Neural progenitor cell (in vitro differentiated cells): ENCODE data around the gene TPI1.

Experiments used
- CTCF ChIP-seq: fragments of 200-600 bp; sonication (generic); IDR thresholded peaks from 2 replicates; pipeline ENCODE4 v1.5.1; 2017; ENCODE audit warnings: antibody characterized with exemption, mild to moderate bottlenecking
- EZH2 ChIP-seq: fragments of 200-600 bp; sonication (generic); IDR thresholded peaks from 2 replicates; pipeline ENCODE4 v1.6.1; 2017; ENCODE audit warnings: antibody characterized with exemption, mild to moderate bottlenecking, moderate library complexity
- EZH2phosphoT487 ChIP-seq: fragments of 200-600 bp; sonication (generic); IDR thresholded peaks from 2 replicates; pipeline ENCODE4 v1.6.1; 2017; ENCODE audit warnings: antibody characterized with exemption

GRCh38 chr12:6826734-6827436 lies 40.4 kb upstream of the TPI1 start:
- no peak for TF ChIP-seq CTCF
- no peak for TF ChIP-seq EZH2
- no peak for TF ChIP-seq EZH2phosphoT487
